HL-60 (cell line): ENCODE data around the gene NDRG4.

ENCODE experiments used
- DNase-seq, 2 experiments: peaks; one replicate each; pipeline ENCODE4 v3.0.0-alpha.2; 2010 to 2020; ENCODE audit warnings: low read depth in 1 of 2, low spot score in 1 of 2
- H3K27ac ChIP-seq: fragments of 250-450 bp; sonication (Bioruptor Pico); replicated peaks from 2 replicates; pipeline ENCODE4 v1.5.1; 2020; ENCODE audit warnings: mild to moderate bottlenecking, moderate library complexity
- H3K27me3 ChIP-seq: fragments of 250-450 bp; sonication (Bioruptor Pico); 2 replicates; pipeline ENCODE4 v1.5.1; 2021; ENCODE audit warnings: mild to moderate bottlenecking, moderate library complexity; ENCODE audit not compliant: insufficient read depth, poor library complexity, severe bottlenecking
- H3K4me3 ChIP-seq: replicated peaks from 2 replicates; pipeline ENCODE4 v1.5.1; 2011; ENCODE audit warnings: mild to moderate bottlenecking, control low read depth, low read length; ENCODE audit not compliant: insufficient read depth
- GABPA ChIP-seq: IDR thresholded peaks from 2 replicates; pipeline ENCODE4 v1.6.1; 2012; ENCODE audit warnings: low read depth
- POLR2AphosphoS5 ChIP-seq: IDR thresholded peaks from 2 replicates; pipeline ENCODE4 v1.6.1; 2012; ENCODE audit warnings: low read depth
- SPI1 ChIP-seq: IDR thresholded peaks from 2 replicates; pipeline ENCODE4 v1.6.1; 2012; ENCODE audit warnings: low read depth, mild to moderate bottlenecking, borderline replicate concordance
- TF ChIP-seq, protein P1 (sequence below): IDR thresholded peaks from 2 replicates; pipeline ENCODE4 v1.6.1; 2012; ENCODE audit warnings: low read depth; ENCODE audit not compliant: insufficient replicate concordance
- TF ChIP-seq, protein P2 (sequence below): IDR thresholded peaks from one replicate; pipeline ENCODE4 v1.5.1; 2011; ENCODE audit warnings: low read length, control low read depth, inconsistent platforms; ENCODE audit not compliant: insufficient read depth

NDRG4 gene

DNA sequence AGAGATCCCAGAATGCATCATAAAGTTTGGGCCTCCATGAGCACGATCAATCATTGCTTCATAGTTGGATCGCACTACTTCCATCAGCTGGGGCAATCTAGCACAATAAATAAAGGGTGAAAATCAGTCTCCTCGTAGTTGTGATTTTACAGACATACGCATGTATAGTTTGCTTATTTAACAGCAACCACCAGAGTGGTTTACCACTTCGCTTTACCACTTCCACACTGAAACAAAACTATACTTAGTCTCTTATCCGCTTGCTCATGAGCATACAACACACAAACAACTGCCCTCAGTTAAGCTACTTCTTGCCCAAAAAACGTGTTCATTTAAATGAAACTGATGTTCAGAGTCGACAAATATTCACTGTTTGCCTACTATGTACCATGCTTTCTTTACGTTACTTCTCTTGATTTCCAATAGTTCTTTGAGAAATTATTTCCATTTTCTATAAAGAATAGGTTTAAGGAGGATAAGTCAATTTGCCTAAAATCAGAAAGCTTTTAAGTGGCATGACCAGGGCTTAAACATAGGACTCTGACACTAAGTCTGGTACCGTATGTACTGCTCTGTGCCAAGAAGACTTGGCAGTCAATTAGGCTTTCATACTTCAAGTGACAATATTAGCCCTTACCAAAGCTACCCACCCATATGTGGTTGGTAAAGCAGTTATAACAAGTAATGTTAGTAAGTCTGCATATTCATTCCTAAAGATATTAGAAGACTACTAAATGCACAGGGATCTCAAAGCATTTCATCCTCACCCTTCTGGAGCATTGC lies 37.4 kb downstream of the NDRG4 start:
- TF ChIP-seq POLR2AphosphoS5, result no peak
- TF ChIP-seq, protein P1, sequence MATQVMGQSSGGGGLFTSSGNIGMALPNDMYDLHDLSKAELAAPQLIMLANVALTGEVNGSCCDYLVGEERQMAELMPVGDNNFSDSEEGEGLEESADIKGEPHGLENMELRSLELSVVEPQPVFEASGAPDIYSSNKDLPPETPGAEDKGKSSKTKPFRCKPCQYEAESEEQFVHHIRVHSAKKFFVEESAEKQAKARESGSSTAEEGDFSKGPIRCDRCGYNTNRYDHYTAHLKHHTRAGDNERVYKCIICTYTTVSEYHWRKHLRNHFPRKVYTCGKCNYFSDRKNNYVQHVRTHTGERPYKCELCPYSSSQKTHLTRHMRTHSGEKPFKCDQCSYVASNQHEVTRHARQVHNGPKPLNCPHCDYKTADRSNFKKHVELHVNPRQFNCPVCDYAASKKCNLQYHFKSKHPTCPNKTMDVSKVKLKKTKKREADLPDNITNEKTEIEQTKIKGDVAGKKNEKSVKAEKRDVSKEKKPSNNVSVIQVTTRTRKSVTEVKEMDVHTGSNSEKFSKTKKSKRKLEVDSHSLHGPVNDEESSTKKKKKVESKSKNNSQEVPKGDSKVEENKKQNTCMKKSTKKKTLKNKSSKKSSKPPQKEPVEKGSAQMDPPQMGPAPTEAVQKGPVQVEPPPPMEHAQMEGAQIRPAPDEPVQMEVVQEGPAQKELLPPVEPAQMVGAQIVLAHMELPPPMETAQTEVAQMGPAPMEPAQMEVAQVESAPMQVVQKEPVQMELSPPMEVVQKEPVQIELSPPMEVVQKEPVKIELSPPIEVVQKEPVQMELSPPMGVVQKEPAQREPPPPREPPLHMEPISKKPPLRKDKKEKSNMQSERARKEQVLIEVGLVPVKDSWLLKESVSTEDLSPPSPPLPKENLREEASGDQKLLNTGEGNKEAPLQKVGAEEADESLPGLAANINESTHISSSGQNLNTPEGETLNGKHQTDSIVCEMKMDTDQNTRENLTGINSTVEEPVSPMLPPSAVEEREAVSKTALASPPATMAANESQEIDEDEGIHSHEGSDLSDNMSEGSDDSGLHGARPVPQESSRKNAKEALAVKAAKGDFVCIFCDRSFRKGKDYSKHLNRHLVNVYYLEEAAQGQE, result no peak
- no peak for TF ChIP-seq GABPA
- no peak for TF ChIP-seq SPI1
- TF ChIP-seq, protein P2, sequence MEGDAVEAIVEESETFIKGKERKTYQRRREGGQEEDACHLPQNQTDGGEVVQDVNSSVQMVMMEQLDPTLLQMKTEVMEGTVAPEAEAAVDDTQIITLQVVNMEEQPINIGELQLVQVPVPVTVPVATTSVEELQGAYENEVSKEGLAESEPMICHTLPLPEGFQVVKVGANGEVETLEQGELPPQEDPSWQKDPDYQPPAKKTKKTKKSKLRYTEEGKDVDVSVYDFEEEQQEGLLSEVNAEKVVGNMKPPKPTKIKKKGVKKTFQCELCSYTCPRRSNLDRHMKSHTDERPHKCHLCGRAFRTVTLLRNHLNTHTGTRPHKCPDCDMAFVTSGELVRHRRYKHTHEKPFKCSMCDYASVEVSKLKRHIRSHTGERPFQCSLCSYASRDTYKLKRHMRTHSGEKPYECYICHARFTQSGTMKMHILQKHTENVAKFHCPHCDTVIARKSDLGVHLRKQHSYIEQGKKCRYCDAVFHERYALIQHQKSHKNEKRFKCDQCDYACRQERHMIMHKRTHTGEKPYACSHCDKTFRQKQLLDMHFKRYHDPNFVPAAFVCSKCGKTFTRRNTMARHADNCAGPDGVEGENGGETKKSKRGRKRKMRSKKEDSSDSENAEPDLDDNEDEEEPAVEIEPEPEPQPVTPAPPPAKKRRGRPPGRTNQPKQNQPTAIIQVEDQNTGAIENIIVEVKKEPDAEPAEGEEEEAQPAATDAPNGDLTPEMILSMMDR, result no peak
- DNase-seq, result no peak
- Histone ChIP-seq H3K4me3 (no peak overlapping the region), H3K27ac (no peak overlapping the region), H3K27me3 (no peaks in the 10 kb centered on the region)

DNA sequence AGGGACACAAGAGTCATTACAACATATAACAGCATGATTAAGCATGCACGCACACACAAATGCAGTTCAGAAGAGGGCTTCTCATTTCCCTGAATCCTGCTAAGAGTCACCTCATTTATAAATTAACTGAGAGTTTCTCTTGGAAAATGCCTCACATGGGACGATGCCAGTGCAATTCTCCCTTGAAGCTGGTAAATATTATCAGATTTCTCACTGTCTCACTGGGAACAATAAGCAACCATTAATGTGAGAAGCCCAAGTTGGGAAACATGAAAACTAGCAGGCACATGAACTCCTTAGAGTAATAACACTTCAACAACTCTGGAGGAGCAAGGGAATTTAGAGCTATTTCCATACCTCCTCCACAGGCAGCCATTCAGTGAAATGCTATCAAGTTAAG lies 41.8 kb downstream of the NDRG4 start:
- Histone ChIP-seq H3K27me3 (no peaks in the 10 kb centered on the region), H3K27ac (no peak overlapping the region), H3K4me3 (no peak overlapping the region)
- TF ChIP-seq, protein P1, result no peak
- no peak for TF ChIP-seq POLR2AphosphoS5
- no peak for TF ChIP-seq GABPA
- TF ChIP-seq, protein P2, result no peak
- no peak for TF ChIP-seq SPI1
- no peak for DNase-seq

DNA sequence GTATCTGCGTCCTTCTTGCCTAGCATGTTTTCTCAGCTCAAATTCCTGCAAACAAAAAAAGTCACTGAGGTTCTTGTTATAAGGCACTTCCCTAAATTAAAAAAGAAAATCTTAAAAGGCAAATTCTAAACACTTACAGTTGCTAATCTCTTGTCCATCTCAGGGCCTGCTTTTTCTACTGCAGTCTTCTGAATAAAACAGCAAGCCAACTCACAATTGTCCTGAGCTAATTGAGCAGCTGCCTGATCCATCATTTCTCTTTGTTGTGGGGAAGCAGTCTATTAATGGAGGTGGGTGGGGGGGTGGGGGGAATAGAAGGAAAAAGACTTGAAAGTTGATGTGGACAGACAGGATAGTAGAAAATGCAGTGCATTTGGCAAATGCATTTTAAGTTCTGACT lies 42.3 kb downstream of the NDRG4 start:
- no peak for DNase-seq
- TF ChIP-seq SPI1, result no peak
- no peak for TF ChIP-seq GABPA
- TF ChIP-seq, protein P1, result no peak
- TF ChIP-seq, protein P2, result no peak
- TF ChIP-seq POLR2AphosphoS5, result no peak
- no peak overlapping the region for H3K4me3 ChIP-seq
- no peaks in the 10 kb centered on the region for H3K27me3 ChIP-seq
- no peak overlapping the region for H3K27ac ChIP-seq
